MCF 10A (cell line): ENCODE measurements around the gene ZBBX. TPM values are rescaled to one million over a fixed set of nuclear protein-coding genes. Genes with fewer than 3 reads are reported as not detected.

Experiments
- BruUV-seq: library from RNA; stranded (reverse); fragments of 400-500 nt; replicated peaks from 2 replicates; lab custom pipeline; 2021; lab: Mats Ljungman, UMichigan
- CTCF ChIA-PET: fragments of 300-600 bp; sonication (Branson Sonifier 250); formaldehyde crosslinking; extraction: SDS; loops from one replicate; lab custom pipeline; 2021; ENCODE audit warnings: antibody characterized with exemption, inconsistent platforms; lab: Yijun Ruan, JAX
- POLR2A ChIA-PET: fragments of 300-600, 350-650 bp; sonication (Branson Sonifier 250); formaldehyde crosslinking; extraction: SDS; loops from one replicate; lab custom pipeline; 2020; ENCODE audit warnings: antibody characterized with exemption, inconsistent platforms; lab: Yijun Ruan, JAX
- DNase-seq: peaks from one replicate; pipeline ENCODE4 v3.0.0-alpha.2; 2018; ENCODE audit not compliant: unreplicated experiment
- H3K27ac Mint-ChIP-seq: one replicate; pipeline ENCODE4 v1.8.0; 2022; ENCODE audit warnings: mild to moderate bottlenecking, low read depth, mixed read lengths; ENCODE audit not compliant: unreplicated experiment
- H3K27me3 Mint-ChIP-seq: one replicate; pipeline ENCODE4 v1.8.0; 2022; ENCODE audit warnings: mixed read lengths; ENCODE audit not compliant: insufficient read depth, unreplicated experiment
- H3K36me3 Mint-ChIP-seq: one replicate; pipeline ENCODE4 v1.8.0; 2022; ENCODE audit warnings: mild to moderate bottlenecking, moderate library complexity, mixed read lengths; ENCODE audit not compliant: insufficient read depth, unreplicated experiment
- H3K4me1 Mint-ChIP-seq: one replicate; pipeline ENCODE4 v1.8.0; 2022; ENCODE audit warnings: mixed read lengths; ENCODE audit not compliant: insufficient read depth, unreplicated experiment
- H3K4me3 Mint-ChIP-seq: one replicate; pipeline ENCODE4 v1.8.0; 2022; ENCODE audit warnings: mild to moderate bottlenecking, moderate library complexity, mixed read lengths; ENCODE audit not compliant: unreplicated experiment
- H3K9me3 Mint-ChIP-seq: one replicate; pipeline ENCODE4 v1.8.0; 2022; ENCODE audit warnings: mixed read lengths; ENCODE audit not compliant: unreplicated experiment
- CTCF ChIP-seq: fragments of 200-600 bp; IDR thresholded peaks from one replicate; pipeline ENCODE4 v1.8.0; 2022; ENCODE audit warnings: antibody characterized with exemption, mild to moderate bottlenecking; ENCODE audit not compliant: unreplicated experiment
- intact Hi-C: fragments of 100-400 bp; cut with micrococcal nuclease; formaldehyde crosslinking; loops from 2 replicates; pipeline ENCODE4 v1.14.1; 2022
- total RNA-seq: library from RNA; stranded (reverse); gene quantifications from 2 replicates; pipeline ENCODE4 v1.2.3, GENCODE V29; 2022

Gene ZBBX
- total RNA-seq, 1 experiment from 2014 or later: not detected

DNA sequence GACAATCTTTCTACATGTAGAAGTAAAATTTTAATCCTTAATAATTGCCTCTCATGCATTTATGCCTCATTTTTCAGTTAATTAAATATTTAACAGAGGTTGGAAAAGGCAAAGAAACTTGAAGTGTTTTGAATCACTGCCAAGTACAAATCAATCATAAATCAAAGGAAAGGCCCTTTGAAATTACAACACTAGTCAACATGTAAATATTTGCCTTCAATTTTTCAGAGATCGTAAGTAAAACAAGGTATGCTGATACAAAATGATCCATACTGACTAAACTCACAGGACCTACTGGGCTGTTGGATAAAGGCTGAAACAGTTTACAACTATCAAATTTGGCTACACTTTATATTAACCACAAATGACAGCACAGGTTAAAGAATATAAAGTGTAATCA is 33.9 kb downstream of the ZBBX start:
- CTCF ChIA-PET: no interaction called here
- DNase-seq: no peak
- POLR2A ChIA-PET: no interaction called here
- intact Hi-C loops: no loop called here
- Mint-ChIP-seq H3K9me3 (no peaks in the 10 kb centered on the region), H3K36me3 (no peaks in the 10 kb centered on the region), H3K27me3 (no peaks in the 10 kb centered on the region), H3K4me1 (no peaks in the 10 kb centered on the region), H3K27ac (no peak overlapping the region), H3K4me3 (no peak overlapping the region)
- no peak for TF ChIP-seq CTCF
- no TSS peak for BruUV-seq

GRCh38 chr3:167330993-167331785 is 48.9 kb downstream of the ZBBX start:
- intact Hi-C loops: no loop called here
- Mint-ChIP-seq H3K27ac (no peak overlapping the region), H3K36me3 (no peaks in the 10 kb centered on the region), H3K9me3 (peaks cover 5% of the 10 kb centered on the region), H3K4me1 (no peaks in the 10 kb centered on the region), H3K27me3 (no peaks in the 10 kb centered on the region), H3K4me3 (no peak overlapping the region)
- ChIA-PET CTCF (no interaction called here), POLR2A (no interaction called here)
- no peak for TF ChIP-seq CTCF
- BruUV-seq: no TSS peak
- no peak for DNase-seq

GRCh38 chr3:167323572-167323971 is 56.5 kb downstream of the ZBBX start:
- Mint-ChIP-seq H3K27ac (no peak overlapping the region), H3K36me3 (no peaks in the 10 kb centered on the region), H3K4me1 (peaks cover 9% of the 10 kb centered on the region), H3K9me3 (no peaks in the 10 kb centered on the region), H3K4me3 (no peak overlapping the region), H3K27me3 (no peaks in the 10 kb centered on the region)
- DNase-seq: no peak
- BruUV-seq: no TSS peak
- no peak for TF ChIP-seq CTCF
- intact Hi-C loops: no loop called here
- CTCF ChIA-PET: interaction anchor here (0.9 kb wide), 1 partner anchor 16 kb away, joined by 5 read pairs; no protein-coding TSS in a partner anchor
- POLR2A ChIA-PET: interaction anchor here (0.7 kb wide), 1 partner anchor 557 kb away, joined by 3 read pairs; no protein-coding TSS in a partner anchor

DNA sequence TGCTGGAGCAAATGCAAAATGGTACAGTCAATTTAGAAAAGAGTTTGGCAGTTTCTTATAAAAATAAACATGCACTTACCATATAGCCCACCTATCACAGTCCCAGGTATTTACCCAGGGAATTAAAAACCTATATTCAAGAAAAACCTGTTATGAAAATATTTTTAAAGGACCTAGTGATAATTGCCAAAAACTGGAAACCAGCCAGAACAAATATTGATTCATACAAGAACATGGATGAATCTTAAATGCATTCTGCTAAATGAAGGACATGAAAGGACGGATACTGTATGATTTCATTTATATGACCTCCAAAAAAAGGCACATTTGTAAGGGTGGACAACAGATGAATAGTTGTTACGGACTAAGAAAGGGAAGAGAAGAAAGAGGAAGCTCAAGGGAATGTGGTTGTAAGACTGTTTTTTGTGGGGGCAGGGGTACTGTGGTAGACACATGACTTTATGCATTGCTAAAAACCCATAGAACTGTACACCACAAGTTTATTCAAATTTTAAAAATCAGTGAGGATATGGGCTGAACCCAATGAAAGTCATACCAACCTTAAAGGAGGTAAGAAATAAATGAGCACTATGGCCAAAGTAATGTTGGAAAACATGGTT is 61.0 kb downstream of the ZBBX start:
- Mint-ChIP-seq H3K36me3 (no peaks in the 10 kb centered on the region), H3K4me1 (peaks cover 9% of the 10 kb centered on the region), H3K27me3 (no peaks in the 10 kb centered on the region), H3K27ac (peak overlapping the region; percentile 6), H3K4me3 (no peak overlapping the region), H3K9me3 (no peaks in the 10 kb centered on the region)
- POLR2A ChIA-PET: no interaction called here
- peak; percentile 26 for DNase-seq
- intact Hi-C loops: no loop called here
- no peak for TF ChIP-seq CTCF
- CTCF ChIA-PET: no interaction called here
- BruUV-seq: no TSS peak
